ENCODE results near the gene OSBPL6. TPM values are rescaled to one million over a fixed set of nuclear protein-coding genes. Genes with fewer than 3 reads are reported as not detected.

The OSBPL6 gene
- total RNA-seq, 4 donors from 2014 or later = 1.8 to 3.3 (median 2.3) TPM

GRCh38 chr2:178295115-178295514 lies 100.8 kb downstream of the OSBPL6 start:
- no peak for DNase-seq (ENCODE audit: extremely low spot score)
- intact Hi-C loops (cut with DNase I) = no loop called here
- WGBS = 92% methylated on average over 4 of the region's 4 CpGs
- Histone ChIP-seq H3K27ac (replicated peaks in 1 of 4) (no peak overlapping the region), H3K9me3 (no peaks in the 10 kb centered on the region), H3K36me3 (no peaks in the 10 kb centered on the region), H3K4me3 (no peak overlapping the region), H3K27me3 (no peaks in the 10 kb centered on the region), H3K4me1 (peaks cover 3 to 13% (median 8%) of the 10 kb centered on the region in 4 donors)
- TF ChIP-seq POLR2A (IDR thresholded peaks at IDR 0.05; ENCODE audit: low read depth) (no peak), POLR2AphosphoS5 (IDR thresholded peaks at IDR 0.05) (no peak), EP300 (IDR thresholded peaks at IDR 0.05) (no peak)
- TF ChIP-seq, protein P1, sequence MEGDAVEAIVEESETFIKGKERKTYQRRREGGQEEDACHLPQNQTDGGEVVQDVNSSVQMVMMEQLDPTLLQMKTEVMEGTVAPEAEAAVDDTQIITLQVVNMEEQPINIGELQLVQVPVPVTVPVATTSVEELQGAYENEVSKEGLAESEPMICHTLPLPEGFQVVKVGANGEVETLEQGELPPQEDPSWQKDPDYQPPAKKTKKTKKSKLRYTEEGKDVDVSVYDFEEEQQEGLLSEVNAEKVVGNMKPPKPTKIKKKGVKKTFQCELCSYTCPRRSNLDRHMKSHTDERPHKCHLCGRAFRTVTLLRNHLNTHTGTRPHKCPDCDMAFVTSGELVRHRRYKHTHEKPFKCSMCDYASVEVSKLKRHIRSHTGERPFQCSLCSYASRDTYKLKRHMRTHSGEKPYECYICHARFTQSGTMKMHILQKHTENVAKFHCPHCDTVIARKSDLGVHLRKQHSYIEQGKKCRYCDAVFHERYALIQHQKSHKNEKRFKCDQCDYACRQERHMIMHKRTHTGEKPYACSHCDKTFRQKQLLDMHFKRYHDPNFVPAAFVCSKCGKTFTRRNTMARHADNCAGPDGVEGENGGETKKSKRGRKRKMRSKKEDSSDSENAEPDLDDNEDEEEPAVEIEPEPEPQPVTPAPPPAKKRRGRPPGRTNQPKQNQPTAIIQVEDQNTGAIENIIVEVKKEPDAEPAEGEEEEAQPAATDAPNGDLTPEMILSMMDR (IDR thresholded peaks at IDR 0.05) = no peak

- no peaks in the 10 kb centered on the region for H3K27me3 ChIP-seq
- H3K4me3 ChIP-seq = no peak overlapping the region
- WGBS = 96% methylated on average over 3 of the region's 3 CpGs
- no peak for DNase-seq (ENCODE audit: extremely low spot score)
- intact Hi-C loops (cut with DNase I) = no loop called here
- H3K27ac ChIP-seq (replicated peaks in 1 of 4) = no peak overlapping the region
- TF ChIP-seq POLR2A (IDR thresholded peaks at IDR 0.05; ENCODE audit: low read depth) = no peak
- TF ChIP-seq POLR2AphosphoS5 (IDR thresholded peaks at IDR 0.05) = no peak
- no peak for TF ChIP-seq EP300 (IDR thresholded peaks at IDR 0.05)
- TF ChIP-seq, protein P1 (IDR thresholded peaks at IDR 0.05) = no peak
- no peaks in the 10 kb centered on the region for H3K9me3 ChIP-seq
- peaks cover 3 to 13% (median 8%) of the 10 kb centered on the region in 4 donors for H3K4me1 ChIP-seq
- H3K36me3 ChIP-seq = no peaks in the 10 kb centered on the region
Observed at GRCh38 chr2:178295906-178296305, 101.6 kb downstream of the OSBPL6 start.

DNA sequence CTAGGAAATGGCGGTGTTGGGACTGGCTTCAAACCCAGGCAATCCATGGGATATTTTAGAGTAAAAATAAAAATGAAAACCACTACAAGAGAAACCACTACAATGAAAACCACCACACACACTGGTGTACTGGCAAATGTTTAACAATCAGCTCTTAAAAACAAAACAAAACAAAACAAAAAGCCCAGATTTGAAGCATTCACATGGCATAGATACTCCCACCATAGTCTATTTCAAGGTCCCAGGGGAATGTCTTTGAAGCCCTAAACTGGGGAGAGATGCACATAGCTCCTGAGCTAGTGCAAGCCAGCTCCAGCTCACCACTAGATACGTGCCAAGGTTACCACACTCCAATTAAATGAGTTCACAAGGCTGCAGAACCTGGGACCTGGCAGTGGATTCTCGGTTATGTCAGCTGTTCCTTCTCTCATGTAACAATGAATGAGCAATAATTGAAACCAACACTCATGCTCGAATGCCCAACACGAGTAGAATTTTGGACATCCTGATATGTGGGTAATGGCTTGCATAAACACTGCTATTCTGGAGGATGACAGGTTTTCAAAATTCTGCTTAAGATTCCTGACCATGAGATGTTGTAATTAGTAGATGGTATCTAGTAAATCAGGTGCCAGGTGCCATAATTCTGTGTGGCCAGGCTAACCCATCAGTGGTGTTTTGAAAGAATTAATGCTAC lies 102.2 kb downstream of the OSBPL6 start:
- no peaks in the 10 kb centered on the region for H3K9me3 ChIP-seq
- no peaks in the 10 kb centered on the region for H3K27me3 ChIP-seq
- TF ChIP-seq, protein P1 (IDR thresholded peaks at IDR 0.05) = no peak
- TF ChIP-seq POLR2AphosphoS5 (IDR thresholded peaks at IDR 0.05) (no peak), EP300 (IDR thresholded peaks at IDR 0.05) (no peak), POLR2A (IDR thresholded peaks at IDR 0.05; ENCODE audit: low read depth) (no peak)
- DNase-seq (ENCODE audit: extremely low spot score) = no peak
- H3K4me3 ChIP-seq = no peak overlapping the region
- H3K4me1 ChIP-seq = peaks cover 3 to 13% (median 8%) of the 10 kb centered on the region in 4 donors
- no peaks in the 10 kb centered on the region for H3K36me3 ChIP-seq
- no peak overlapping the region for H3K27ac ChIP-seq (replicated peaks in 1 of 4)
- intact Hi-C loops (cut with DNase I) = no loop called here
- WGBS = 93% methylated on average over 5 of the region's 5 CpGs

DNA sequence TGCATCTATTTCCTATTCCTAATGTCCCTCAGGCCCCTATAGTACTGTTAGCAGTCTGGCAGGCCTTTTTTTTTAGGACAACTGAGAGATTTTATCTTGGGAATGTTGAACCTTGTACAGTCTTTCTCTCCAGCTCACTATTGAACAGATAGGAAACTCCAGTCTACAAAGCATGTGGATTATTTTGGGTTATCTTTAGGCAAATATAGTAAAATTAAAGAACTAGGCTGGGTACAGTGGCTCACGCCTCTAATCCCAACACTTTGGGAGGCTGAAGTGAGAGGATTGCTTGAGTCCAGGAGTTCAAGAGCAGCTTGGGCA lies 102.7 kb downstream of the OSBPL6 start:
- H3K27me3 ChIP-seq = no peaks in the 10 kb centered on the region
- no peak overlapping the region for H3K27ac ChIP-seq (replicated peaks in 1 of 4)
- DNase-seq (ENCODE audit: extremely low spot score) = no peak
- H3K9me3 ChIP-seq = no peaks in the 10 kb centered on the region
- WGBS = 93% methylated on average over 1 of the region's 1 CpG
- no peaks in the 10 kb centered on the region for H3K36me3 ChIP-seq
- intact Hi-C loops (cut with DNase I) = no loop called here
- H3K4me1 ChIP-seq = peaks cover 3 to 13% (median 8%) of the 10 kb centered on the region in 4 donors
- TF ChIP-seq EP300 (IDR thresholded peaks at IDR 0.05) (no peak), POLR2A (IDR thresholded peaks at IDR 0.05; ENCODE audit: low read depth) (no peak), POLR2AphosphoS5 (IDR thresholded peaks at IDR 0.05) (no peak)
- TF ChIP-seq, protein P1 (IDR thresholded peaks at IDR 0.05) = no peak
- H3K4me3 ChIP-seq = no peak overlapping the region

DNA sequence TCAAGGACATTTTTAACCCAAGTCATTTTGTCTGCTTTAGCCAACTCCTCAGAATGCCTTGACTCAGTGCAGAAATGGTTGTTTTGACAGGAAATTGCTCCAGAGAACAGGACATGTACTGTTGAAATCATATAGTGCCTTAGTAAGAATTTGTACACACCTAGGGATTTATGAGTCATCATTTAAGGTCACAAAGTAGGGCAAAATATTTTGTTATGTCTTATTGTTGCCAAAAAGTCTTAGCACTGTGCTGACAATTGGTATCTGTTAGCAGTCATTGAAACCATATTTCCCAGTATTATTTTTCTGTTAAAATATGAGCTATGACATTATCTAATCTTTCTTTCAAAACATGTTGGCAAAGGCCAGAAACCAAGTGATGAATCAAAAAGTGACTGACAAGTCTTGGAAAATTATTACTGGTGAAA lies 104.5 kb downstream of the OSBPL6 start:
- no peak for DNase-seq (ENCODE audit: extremely low spot score)
- Histone ChIP-seq H3K4me3 (no peak overlapping the region), H3K36me3 (no peaks in the 10 kb centered on the region), H3K27me3 (no peaks in the 10 kb centered on the region), H3K27ac (replicated peaks in 1 of 4) (no peak overlapping the region), H3K9me3 (no peaks in the 10 kb centered on the region), H3K4me1 (peaks cover 3 to 13% (median 8%) of the 10 kb centered on the region in 4 donors)
- TF ChIP-seq EP300 (IDR thresholded peaks at IDR 0.05) = no peak
- peak in 1 of 2 donors; percentile 48 for TF ChIP-seq POLR2AphosphoS5 (IDR thresholded peaks at IDR 0.05)
- intact Hi-C loops (cut with DNase I) = no loop called here
